ENCODE data around the gene TMEM81. TPM values are rescaled to one million over a fixed set of nuclear protein-coding genes. Genes with fewer than 3 reads are reported as not detected.

Gene TMEM81
- total and polyA plus RNA-seq, 11 donors = 1.3 to 3.8 (median 2.4) TPM

- TF ChIP-seq POLR2A (IDR thresholded peaks at IDR 0.05) = no peak
- TF ChIP-seq CTCF (IDR thresholded peaks at IDR 0.05) = no peak
- intact Hi-C loops (cut with DNase I) = loop anchor here in 3 of 10 donors (10.0 kb wide), 1 partner anchor 261 kb away; no protein-coding TSS in a partner anchor
- Histone ChIP-seq H3K4me3 (no peak overlapping the region), H3K36me3 (no peaks in the 10 kb centered on the region), H3K4me1 (peaks cover 0 to 10% (median 2%) of the 10 kb centered on the region in 12 donors), H3K27ac (no peak overlapping the region), H3K27me3 (no peaks in the 10 kb centered on the region), H3K9me3 (no peaks in the 10 kb centered on the region)
- DNase-seq (no peak), ATAC-seq (no peak)
- 68 to 84% (median 81%) methylated on average over 11 to 13 of the region's 13 CpGs for WGBS, 4 donors
Measured at GRCh38 chr1:205066141-205066818, 18.0 kb downstream of the TMEM81 start.

GRCh38 chr1:205065666-205066065 lies 18.6 kb downstream of the TMEM81 start:
- ATAC-seq (no peak), DNase-seq (no peak)
- TF ChIP-seq POLR2A (IDR thresholded peaks at IDR 0.05) (no peak), CTCF (IDR thresholded peaks at IDR 0.05) (no peak)
- no peak overlapping the region for H3K27ac ChIP-seq
- H3K4me3 ChIP-seq = no peak overlapping the region
- no peaks in the 10 kb centered on the region for H3K27me3 ChIP-seq
- H3K9me3 ChIP-seq = no peaks in the 10 kb centered on the region
- no peaks in the 10 kb centered on the region for H3K36me3 ChIP-seq
- intact Hi-C loops (cut with DNase I) = loop anchor here in 3 of 10 donors (10.0 kb wide), 1 partner anchor 261 kb away; no protein-coding TSS in a partner anchor
- H3K4me1 ChIP-seq = peaks cover 0 to 10% (median 2%) of the 10 kb centered on the region in 12 donors
- 87 to 91% (median 89%) methylated on average over 10 to 14 of the region's 14 CpGs for WGBS, 4 donors

- Histone ChIP-seq H3K9me3 (no peaks in the 10 kb centered on the region), H3K27me3 (no peaks in the 10 kb centered on the region), H3K4me3 (no peak overlapping the region), H3K36me3 (no peaks in the 10 kb centered on the region), H3K4me1 (peaks cover 0 to 10% (median 2%) of the 10 kb centered on the region in 12 donors), H3K27ac (no peak overlapping the region)
- DNase-seq = no peak
- no peak for TF ChIP-seq POLR2A (IDR thresholded peaks at IDR 0.05)
- no peak for TF ChIP-seq CTCF (IDR thresholded peaks at IDR 0.05)
- WGBS, 4 donors = 90 to 95% (median 93%) methylated on average over 9 of the region's 9 CpGs
- intact Hi-C loops (cut with DNase I) = loop anchor here in 7 of 10 donors (5.0 to 10.0 kb wide), 4 partner anchors 78 to 260 kb away; no protein-coding TSS in a partner anchor
- ATAC-seq = no peak
Measured at GRCh38 chr1:205064741-205065316, 19.4 kb downstream of the TMEM81 start.

GRCh38 chr1:205064301-205064700 lies 20.0 kb downstream of the TMEM81 start:
- ATAC-seq (no peak), DNase-seq (no peak)
- Histone ChIP-seq H3K27ac (no peak overlapping the region), H3K36me3 (no peaks in the 10 kb centered on the region), H3K9me3 (no peaks in the 10 kb centered on the region), H3K27me3 (no peaks in the 10 kb centered on the region), H3K4me1 (peaks cover 0 to 10% (median 2%) of the 10 kb centered on the region in 12 donors), H3K4me3 (no peak overlapping the region)
- intact Hi-C loops (cut with DNase I) = loop anchor here in 7 of 10 donors (5.0 to 10.0 kb wide), 4 partner anchors 77 to 260 kb away; no protein-coding TSS in a partner anchor
- WGBS, 4 donors = 86 to 95% (median 90%) methylated on average over 9 to 11 of the region's 11 CpGs
- TF ChIP-seq CTCF (IDR thresholded peaks at IDR 0.05) = no peak
- no peak for TF ChIP-seq POLR2A (IDR thresholded peaks at IDR 0.05)

All from heart left ventricle (tissue), 16 donors.